Endothelial cell of umbilical vein (primary cell): Measurements from ENCODE around the gene NFATC2. TPM values are rescaled to one million over a fixed set of nuclear protein-coding genes. Genes with fewer than 3 reads are reported as not detected.

Experiments used
- BruUV-seq: library from RNA; stranded (reverse); fragments of 400-500 nt; replicated peaks from 2 replicates; lab custom pipeline; 2021; lab: Mats Ljungman, UMichigan
- CTCF ChIA-PET: fragments of 300-600, 350-600 bp; sonication (Branson Sonifier 250); formaldehyde crosslinking; loops from one replicate; lab custom pipeline; 2021; ENCODE audit warnings: antibody characterized with exemption, inconsistent platforms; lab: Charles Lee
- POLR2A ChIA-PET: fragments of 300-600, 350-600 bp; sonication (Branson Sonifier 250); formaldehyde crosslinking; loops from one replicate; lab custom pipeline; 2021; ENCODE audit warnings: antibody characterized with exemption, inconsistent platforms; lab: Charles Lee
- DNase-seq: peaks from one replicate; pipeline ENCODE4 v3.0.0-alpha.2; 2011; ENCODE audit warnings: low read depth, low spot score
- FAIRE-seq: peaks from 2 replicates; lab custom pipeline; 2011; peaks lifted over from hg19 to GRCh38; lab: Jason Lieb, UNC
- H2AFZ ChIP-seq: 2 replicates; pipeline ENCODE4 v1.6.0; 2012; ENCODE audit warnings: low read depth, low read length, control low read depth, inconsistent platforms
- H3K27ac ChIP-seq: 2 replicates; pipeline ENCODE4 v1.5.1; 2011; ENCODE audit warnings: low read depth, mild to moderate bottlenecking, control low read depth, low read length, moderate library complexity; ENCODE audit not compliant: insufficient read depth
- H3K27me3 ChIP-seq, 2 experiments: 2 replicates each; pipeline versions ENCODE4 v1.6.0 to v1.6.1; 2011; ENCODE audit warnings: low read length in 2 of 2, mixed read lengths in 1 of 2; ENCODE audit not compliant: control insufficient read depth in 2 of 2, insufficient read depth in 2 of 2
- H3K36me3 ChIP-seq, 2 experiments: 2 replicates in 1 of 2; 3 replicates in 1 of 2; pipeline ENCODE4 v1.5.1; 2011; ENCODE audit warnings: low read length in 2 of 2, mild to moderate bottlenecking in 1 of 2, moderate library complexity in 1 of 2; ENCODE audit not compliant: control insufficient read depth in 2 of 2, insufficient read depth in 2 of 2; ENCODE audit errors: extremely low read depth in 1 of 2
- H3K4me1 ChIP-seq: 3 replicates; pipeline ENCODE4 v1.5.1; 2011; ENCODE audit warnings: mild to moderate bottlenecking, low read length; ENCODE audit not compliant: control insufficient read depth, insufficient read depth; ENCODE audit errors: extremely low read depth
- H3K4me2 ChIP-seq: 2 replicates; pipeline ENCODE4 v1.6.1; 2011; ENCODE audit warnings: low read length, control low read depth, mixed read lengths; ENCODE audit not compliant: insufficient read depth
- H3K4me3 ChIP-seq, 3 experiments: fragments of 200-600 bp in 1 of 3; sonication (generic), shearing (Covaris generic) in 1 of 3; replicated peaks in 1 of 3; 2 replicates each; pipeline ENCODE4 v1.5.1; 2011 to 2016; ENCODE audit warnings: control low read depth in 3 of 3, low read length in 3 of 3, mild to moderate bottlenecking in 2 of 3, inconsistent platforms in 1 of 3, low read depth in 1 of 3, moderate library complexity in 1 of 3; ENCODE audit not compliant: insufficient read depth in 1 of 3
- H3K79me2 ChIP-seq: 2 replicates; pipeline ENCODE4 v1.6.0; 2012; ENCODE audit warnings: low read length, inconsistent platforms; ENCODE audit not compliant: control insufficient read depth, insufficient read depth
- H3K9ac ChIP-seq: replicated peaks from 2 replicates; pipeline ENCODE3; 2011; ENCODE audit warnings: low read length, control low read depth; ENCODE audit not compliant: insufficient read depth; ENCODE audit errors: extremely low read depth
- H3K9me1 ChIP-seq: replicated peaks from 3 replicates; pipeline ENCODE4 v1.6.0; 2011; ENCODE audit warnings: mild to moderate bottlenecking, low read length; ENCODE audit not compliant: control insufficient read depth, insufficient read depth; ENCODE audit errors: extremely low read depth
- H3K9me3 ChIP-seq: replicated peaks from 2 replicates; pipeline ENCODE4 v1.5.1; 2012; ENCODE audit warnings: low read length, inconsistent platforms; ENCODE audit not compliant: control insufficient read depth, insufficient read depth
- H4K20me1 ChIP-seq: replicated peaks from 2 replicates; pipeline ENCODE3; 2011; ENCODE audit warnings: mild to moderate bottlenecking, low read length; ENCODE audit not compliant: control insufficient read depth, insufficient read depth; ENCODE audit errors: extremely low read depth
- EZH2 ChIP-seq: IDR thresholded peaks from 2 replicates; pipeline ENCODE4 v1.6.1; 2012; ENCODE audit warnings: borderline replicate concordance, low read depth, mild to moderate bottlenecking, moderate library complexity, low read length, inconsistent platforms; ENCODE audit not compliant: severe bottlenecking
- FOS ChIP-seq: IDR thresholded peaks from 2 replicates; pipeline ENCODE4 v1.6.1; 2011; ENCODE audit warnings: mild to moderate bottlenecking, low read length, moderate library complexity, borderline replicate concordance; ENCODE audit not compliant: insufficient read depth
- GATA2 ChIP-seq: IDR thresholded peaks from 2 replicates; pipeline ENCODE4 v1.7.0; 2011; ENCODE audit warnings: low read depth, mild to moderate bottlenecking, moderate library complexity, mixed read lengths, low read length; ENCODE audit not compliant: insufficient read length, insufficient read depth
- JUN ChIP-seq: IDR thresholded peaks from 2 replicates; pipeline ENCODE4 v1.6.1; 2011; ENCODE audit warnings: borderline replicate concordance, low read depth; ENCODE audit not compliant: insufficient read length, insufficient read depth
- MYC ChIP-seq: IDR thresholded peaks from one replicate; pipeline ENCODE4 v1.6.1; 2011; ENCODE audit warnings: mild to moderate bottlenecking, low read depth, low read length
- POLR2A ChIP-seq: IDR thresholded peaks from 2 replicates; pipeline ENCODE4 v1.6.1; 2012; ENCODE audit warnings: low read depth, mild to moderate bottlenecking, control low read depth, low read length
- POLR2AphosphoS5 ChIP-seq: IDR thresholded peaks from 2 replicates; pipeline ENCODE4 v1.6.1; 2012; ENCODE audit warnings: low read depth, mild to moderate bottlenecking, control low read depth, low read length, moderate library complexity; ENCODE audit not compliant: insufficient read depth
- dilution Hi-C: fragments of 300-500 bp; cut with MboI; formaldehyde crosslinking; loops from one replicate; pipeline ENCODE4 v1.15.0; 2019; ENCODE audit warnings: low sequenced_read_pairs; ENCODE audit not compliant: extremely low pct_ligation_motif_present
- intact Hi-C: fragments of 100-400 bp; cut with micrococcal nuclease; formaldehyde crosslinking; loops from one replicate; pipeline ENCODE4 v1.10.0; 2022
- polyA plus RNA-seq, 4 experiments: library from polyadenylated mRNA; depleted of rRNA in 3 of 4; stranded (reverse) in 3 of 4; unstranded in 1 of 4; fragments of >200 nt; gene quantifications; 2 replicates each; pipeline versions ENCODE4 v1.2.1 to v1.2.3, GENCODE V29; 2011 to 2012; ENCODE audit warnings: missing spikeins in 1 of 4
- total RNA-seq: library from RNA; stranded (reverse); gene quantifications from 2 replicates; pipeline ENCODE4 v1.2.3, GENCODE V29; 2021
- TF ChIP-seq, protein P1 (sequence below), 2 donors: IDR thresholded peaks; 1 replicate in 1 of 2; 2 replicates in 1 of 2; pipeline ENCODE4 v1.5.1; 2011; ENCODE audit warnings: low read length in 2 of 2, mild to moderate bottlenecking in 2 of 2, moderate library complexity in 2 of 2, control low read depth in 1 of 2, inconsistent platforms in 1 of 2, low read depth in 1 of 2; ENCODE audit not compliant: insufficient read depth in 1 of 2; ENCODE audit errors: extremely low read depth in 1 of 2
- TF ChIP-seq, protein P2 (sequence below): IDR thresholded peaks from 2 replicates; pipeline ENCODE4 v1.6.1; 2011; ENCODE audit not compliant: insufficient read depth, insufficient read length

NFATC2 gene
- total and polyA plus RNA-seq, 2 donors (not counting 3 experiments of a cell fraction or from before 2014, with no cell fraction given) = 3.1 to 13.0 TPM

DNA sequence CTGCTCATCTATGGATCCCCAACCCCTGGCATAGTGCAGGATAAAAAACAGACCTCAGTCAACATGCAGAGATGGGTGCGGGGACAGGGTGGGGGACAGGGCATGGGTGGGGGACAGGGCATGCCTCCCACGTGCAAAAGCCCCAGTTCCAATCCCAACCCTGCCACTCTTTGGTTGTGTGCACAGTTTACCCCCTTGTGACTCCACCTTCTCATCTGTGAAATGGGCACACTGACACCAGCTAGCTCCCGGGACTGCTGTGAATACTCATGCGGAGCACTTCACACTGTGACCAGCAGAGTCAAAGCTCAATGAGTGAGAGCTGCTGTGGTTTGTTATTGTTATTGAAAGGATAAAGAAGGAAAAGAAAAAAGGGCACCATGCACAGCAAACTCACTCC is 69.3 kb downstream of the NFATC2 start:
- peaks cover 0 to 5% of the 10 kb centered on the region in 2 experiments for H3K36me3 ChIP-seq
- dilution Hi-C loops (no loop called here), intact Hi-C loops (no loop called here)
- FAIRE-seq (no peak), DNase-seq (no peak)
- no peaks in the 10 kb centered on the region for H3K9me1 ChIP-seq
- no TSS peak for BruUV-seq
- H3K4me3 ChIP-seq = no peak overlapping the region
- no peak for TF ChIP-seq POLR2A
- TF ChIP-seq FOS = no peak
- TF ChIP-seq, protein P1, sequence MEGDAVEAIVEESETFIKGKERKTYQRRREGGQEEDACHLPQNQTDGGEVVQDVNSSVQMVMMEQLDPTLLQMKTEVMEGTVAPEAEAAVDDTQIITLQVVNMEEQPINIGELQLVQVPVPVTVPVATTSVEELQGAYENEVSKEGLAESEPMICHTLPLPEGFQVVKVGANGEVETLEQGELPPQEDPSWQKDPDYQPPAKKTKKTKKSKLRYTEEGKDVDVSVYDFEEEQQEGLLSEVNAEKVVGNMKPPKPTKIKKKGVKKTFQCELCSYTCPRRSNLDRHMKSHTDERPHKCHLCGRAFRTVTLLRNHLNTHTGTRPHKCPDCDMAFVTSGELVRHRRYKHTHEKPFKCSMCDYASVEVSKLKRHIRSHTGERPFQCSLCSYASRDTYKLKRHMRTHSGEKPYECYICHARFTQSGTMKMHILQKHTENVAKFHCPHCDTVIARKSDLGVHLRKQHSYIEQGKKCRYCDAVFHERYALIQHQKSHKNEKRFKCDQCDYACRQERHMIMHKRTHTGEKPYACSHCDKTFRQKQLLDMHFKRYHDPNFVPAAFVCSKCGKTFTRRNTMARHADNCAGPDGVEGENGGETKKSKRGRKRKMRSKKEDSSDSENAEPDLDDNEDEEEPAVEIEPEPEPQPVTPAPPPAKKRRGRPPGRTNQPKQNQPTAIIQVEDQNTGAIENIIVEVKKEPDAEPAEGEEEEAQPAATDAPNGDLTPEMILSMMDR (IDR thresholded peaks at IDR 0.05; ENCODE audit: extremely low read depth in 1 of 2, insufficient read depth in 1 of 2, low read depth in 1 of 2, low read length in 2 of 2) = no peak
- TF ChIP-seq MYC = no peak
- TF ChIP-seq JUN = no peak
- TF ChIP-seq, protein P2, sequence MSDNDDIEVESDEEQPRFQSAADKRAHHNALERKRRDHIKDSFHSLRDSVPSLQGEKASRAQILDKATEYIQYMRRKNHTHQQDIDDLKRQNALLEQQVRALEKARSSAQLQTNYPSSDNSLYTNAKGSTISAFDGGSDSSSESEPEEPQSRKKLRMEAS = no peak
- no peak for TF ChIP-seq EZH2
- TF ChIP-seq POLR2AphosphoS5 = no peak
- no peak for TF ChIP-seq GATA2
- no peak overlapping the region for H3K27ac ChIP-seq
- H3K9me3 ChIP-seq = no peaks in the 10 kb centered on the region
- H4K20me1 ChIP-seq = no peaks in the 10 kb centered on the region
- ChIA-PET CTCF (interaction anchor here (0.7 kb wide), 1 partner anchor 9 kb away, joined by 3 read pairs; no protein-coding TSS in a partner anchor), POLR2A (no interaction called here)
- no peaks in the 10 kb centered on the region for H3K4me1 ChIP-seq
- no peak overlapping the region for H2AFZ ChIP-seq
- H3K4me2 ChIP-seq = no peak overlapping the region
- H3K79me2 ChIP-seq = no peaks in the 10 kb centered on the region
- H3K9ac ChIP-seq = no peak overlapping the region
- H3K27me3 ChIP-seq = no peaks in the 10 kb centered on the region
